Activated CD4-positive, alpha-beta T cell treated with anti-CD3 and anti-CD28 coated beads, Interleukin-2, amount 50 U/mL, for 1 hour (primary cell): Measurements from ENCODE around the gene SLC20A1.

Experiments
- DNase-seq: peaks from one replicate; pipeline ENCODE4 v3.0.0-alpha.2; 2020

The SLC20A1 gene

GRCh38 chr2:112712465-112712864 lies 66.7 kb downstream of the SLC20A1 start:
- no peak for DNase-seq

- no peak for DNase-seq
These were observed 67.3 kb downstream of the SLC20A1 start for GRCh38 chr2:112712903-112713584.
